CD14-positive monocyte (primary cell): ENCODE results near the gene SPEN. TPM values are rescaled to one million over a fixed set of nuclear protein-coding genes. Genes with fewer than 3 reads are reported as not detected.

Experiments
- DNase-seq, 3 donors: peaks; one replicate each; pipeline ENCODE4 v3.0.0-alpha.2; 2011 to 2022
- H2AFZ ChIP-seq: 2 replicates; pipeline ENCODE4 v1.6.0; 2012; ENCODE audit warnings: mild to moderate bottlenecking, low read depth, low read length, inconsistent platforms; ENCODE audit not compliant: insufficient read depth, poor library complexity, severe bottlenecking
- H3K27ac ChIP-seq, 2 donors: 1 replicate in 1 of 2; 2 replicates in 1 of 2; pipeline ENCODE4 v1.5.1; 2012 to 2013; ENCODE audit warnings: low read length in 2 of 2, control low read depth in 1 of 2, inconsistent platforms in 1 of 2, low read depth in 1 of 2, mild to moderate bottlenecking in 1 of 2
- H3K27me3 ChIP-seq, 2 donors: one replicate each; pipeline versions ENCODE4 v1.6.0 to v1.6.1; 2011 to 2013; ENCODE audit warnings: low read length in 2 of 2; ENCODE audit not compliant: control insufficient read depth in 2 of 2, insufficient read depth in 2 of 2
- H3K36me3 ChIP-seq, 2 donors: replicated peaks in 1 of 2; 1 replicate in 1 of 2; 2 replicates in 1 of 2; pipeline versions ENCODE4 v1.5.1 to v1.6.1; 2012 to 2013; ENCODE audit warnings: low read length in 2 of 2, control low read depth in 1 of 2, inconsistent platforms in 1 of 2, mild to moderate bottlenecking in 1 of 2; ENCODE audit not compliant: insufficient read depth in 2 of 2, control insufficient read depth in 1 of 2
- H3K4me1 ChIP-seq, 2 donors: 1 replicate in 1 of 2; 2 replicates in 1 of 2; pipeline versions ENCODE4 v1.5.1 to v1.6.1; 2012 to 2013; ENCODE audit warnings: low read length in 2 of 2, control low read depth in 1 of 2, inconsistent platforms in 1 of 2, mild to moderate bottlenecking in 1 of 2, moderate library complexity in 1 of 2; ENCODE audit not compliant: insufficient read depth in 2 of 2, control insufficient read depth in 1 of 2
- H3K4me2 ChIP-seq: replicated peaks from 2 replicates; pipeline ENCODE3; 2012; ENCODE audit warnings: low read length, moderate library complexity, mild to moderate bottlenecking; ENCODE audit not compliant: poor library complexity, severe bottlenecking; ENCODE audit errors: extremely low read depth
- H3K4me3 ChIP-seq, 3 experiments: fragments of 200-600 bp in 1 of 3; sonication (generic) in 1 of 3; replicated peaks in 1 of 3; 1 replicate in 2 of 3; 2 replicates in 1 of 3; pipeline ENCODE4 v1.5.1; 2011 to 2013; ENCODE audit warnings: low read length in 3 of 3, mild to moderate bottlenecking in 3 of 3, control low read depth in 2 of 3, low read depth in 2 of 3, inconsistent platforms in 1 of 3, moderate library complexity in 1 of 3
- H3K79me2 ChIP-seq: 2 replicates; pipeline ENCODE4 v1.6.0; 2012; ENCODE audit warnings: mild to moderate bottlenecking, control low read depth, inconsistent platforms, low read length, moderate library complexity; ENCODE audit not compliant: insufficient read depth
- H3K9ac ChIP-seq: 2 replicates; pipeline ENCODE4 v1.6.0; 2017; ENCODE audit warnings: low read length, mild to moderate bottlenecking; ENCODE audit not compliant: insufficient read depth, poor library complexity, severe bottlenecking
- H3K9me3 ChIP-seq, 2 donors: replicated peaks in 1 of 2; 1 replicate in 1 of 2; 2 replicates in 1 of 2; pipeline versions ENCODE4 v1.5.1 to v1.6.1; 2012 to 2013; ENCODE audit warnings: low read length in 2 of 2, control low read depth in 1 of 2; ENCODE audit not compliant: control insufficient read depth in 1 of 2, insufficient read depth in 1 of 2
- H4K20me1 ChIP-seq: 2 replicates; pipeline ENCODE4 v1.6.0; 2012; ENCODE audit warnings: mild to moderate bottlenecking, low read length, control low read depth, moderate library complexity; ENCODE audit not compliant: insufficient read depth
- H3K27ac Mint-ChIP-seq, 7 donors: one replicate each; pipeline ENCODE4 v1.8.0; 2020; ENCODE audit warnings: mild to moderate bottlenecking in 7 of 7, mixed read lengths in 7 of 7, moderate library complexity in 6 of 7, inconsistent platforms in 2 of 7
- H3K27me3 Mint-ChIP-seq, 3 donors: one replicate each; pipeline ENCODE4 v1.8.0; 2021 to 2022; ENCODE audit warnings: low read depth in 3 of 3, mild to moderate bottlenecking in 3 of 3, mixed read lengths in 3 of 3, moderate library complexity in 3 of 3, inconsistent platforms in 1 of 3
- H3K36me3 Mint-ChIP-seq, 2 donors: one replicate each; pipeline ENCODE4 v1.8.0; 2020; ENCODE audit warnings: mixed read lengths in 2 of 2, inconsistent platforms in 1 of 2, mild to moderate bottlenecking in 1 of 2
- H3K4me1 Mint-ChIP-seq: one replicate; pipeline ENCODE4 v1.8.0; 2020; ENCODE audit warnings: mild to moderate bottlenecking, mixed read lengths
- H3K4me3 Mint-ChIP-seq, 2 donors: one replicate each; pipeline ENCODE4 v1.8.0; 2020; ENCODE audit warnings: mild to moderate bottlenecking in 2 of 2, mixed read lengths in 2 of 2, moderate library complexity in 1 of 2
- H3K9me3 Mint-ChIP-seq, 7 donors: one replicate each; pipeline ENCODE4 v1.8.0; 2020 to 2022; ENCODE audit warnings: mixed read lengths in 7 of 7, mild to moderate bottlenecking in 6 of 7, moderate library complexity in 6 of 7, inconsistent platforms in 2 of 7
- CTCF ChIP-seq: fragments of 200-600 bp; IDR thresholded peaks from one replicate; pipeline ENCODE4 v1.8.0; 2022; ENCODE audit warnings: antibody characterized with exemption, mild to moderate bottlenecking
- WGBS: methylation state at CpG from one replicate; pipeline ENCODE4 v1.1.5; 2013; ENCODE audit warnings: missing lambda C conversion rate; ENCODE audit not compliant: insufficient coverage; 5-methylcytosine and 5-hydroxymethylcytosine counted together
- intact Hi-C, 2 donors: fragments of 100-400 bp; cut with micrococcal nuclease; formaldehyde crosslinking; loops; one replicate each; pipeline versions ENCODE4 v1.15.0 to v1.15.1; 2023
- polyA plus RNA-seq, 3 donors: library from polyadenylated mRNA; depleted of rRNA in 1 of 3; unstranded in 2 of 3; stranded (reverse) in 1 of 3; fragments of 300-500 nt in 2 of 3; fragments of >200 nt in 1 of 3; fragmentation: Illumina TruSeq in 2 of 3; gene quantifications; 1 replicate in 2 of 3; 2 replicates in 1 of 3; pipeline ENCODE4 v1.2.3, GENCODE V29; 2012 to 2021

The SPEN gene
- polyA plus RNA-seq, 3 donors: 3.1 to 30.9 (median 6.1) TPM

GRCh38 chr1:15966956-15967344, 119.4 kb downstream of the SPEN start:
- Histone ChIP-seq H3K36me3 (peaks cover 30 to 42% of the 10 kb centered on the region in 2 donors), H2AFZ (no peak overlapping the region), H3K9me3 (peaks cover 0 to 4% of the 10 kb centered on the region in 2 donors), H3K27ac (peak overlapping the region in 1 of 2 donors; percentile 93), H3K27me3 (no peaks in the 10 kb centered on the region), H3K4me1 (peaks cover 23 to 38% of the 10 kb centered on the region in 2 donors), H3K79me2 (peaks cover 77% of the 10 kb centered on the region), H3K4me2 (no peak overlapping the region), H3K4me3 (no peak overlapping the region), H4K20me1 (peaks cover 61% of the 10 kb centered on the region), H3K9ac (no peak overlapping the region)
- 100% methylated on average over 1 of the region's 6 CpGs for WGBS
- Mint-ChIP-seq H3K36me3 (peaks cover 49 to 71% of the 10 kb centered on the region in 2 donors), H3K27me3 (peaks cover 0 to 2% (median 0%) of the 10 kb centered on the region in 3 donors), H3K4me1 (peaks cover 41% of the 10 kb centered on the region), H3K9me3 (peaks cover 0 to 1% (median 0%) of the 10 kb centered on the region in 7 donors), H3K4me3 (no peak overlapping the region), H3K27ac (peak overlapping the region in 5 of 7 donors; percentile 67 to 84 (median 75))
- no peak for DNase-seq
- intact Hi-C loops: loop anchor here in 1 of 2 donors (2.0 kb wide), 1 partner anchor 18 kb away; no protein-coding TSS in a partner anchor
- no peak for TF ChIP-seq CTCF

- intact Hi-C loops: no loop called here
- peaks cover 0 to 4% of the 10 kb centered on the region in 2 donors for H3K9me3 ChIP-seq
- Mint-ChIP-seq H3K27me3 (peaks cover 0 to 2% (median 0%) of the 10 kb centered on the region in 3 donors), H3K4me3 (no peak overlapping the region), H3K36me3 (peaks cover 57 to 72% of the 10 kb centered on the region in 2 donors), H3K4me1 (peaks cover 40% of the 10 kb centered on the region), H3K9me3 (peaks cover 0 to 1% (median 0%) of the 10 kb centered on the region in 7 donors), H3K27ac (peak overlapping the region in 2 of 7 donors; percentile 9 to 58)
- H3K27me3 ChIP-seq: no peaks in the 10 kb centered on the region
- no CpG with 5 or more reads among the region's 5 CpGs for WGBS
- no peak for DNase-seq
- H3K4me1 ChIP-seq: peaks cover 23 to 36% of the 10 kb centered on the region in 2 donors
- no peak overlapping the region for H3K4me2 ChIP-seq
- H3K36me3 ChIP-seq: peaks cover 35 to 48% of the 10 kb centered on the region in 2 donors
- H2AFZ ChIP-seq: no peak overlapping the region
- H3K27ac ChIP-seq: no peak overlapping the region
- H3K4me3 ChIP-seq: no peak overlapping the region
- no peak overlapping the region for H3K9ac ChIP-seq
- H3K79me2 ChIP-seq: peaks cover 76% of the 10 kb centered on the region
- no peak for TF ChIP-seq CTCF
- peaks cover 59% of the 10 kb centered on the region for H4K20me1 ChIP-seq
These were observed 120.7 kb downstream of the SPEN start for GRCh38 chr1:15968172-15968571.
